HepG2 (cell line): ENCODE measurements around the gene AMIGO1. TPM values are rescaled to one million over a fixed set of nuclear protein-coding genes. Genes with fewer than 3 reads are reported as not detected.

Experiments
- ATAC-seq: fragments of 200-7000 bp; cut with Tn5 transposase; 3 replicates; pipeline ENCODE4 v1.9.1; 2020; ENCODE audit warnings: mild to moderate bottlenecking, moderate library complexity
- BruUV-seq: library from RNA; stranded (reverse); fragments of 400-500 nt; replicated peaks from 2 replicates; lab custom pipeline; 2021; lab: Mats Ljungman, UMichigan
- CTCF ChIA-PET: fragments of 300-600 bp; formaldehyde crosslinking; extraction: SDS; loops from one replicate; lab custom pipeline; 2021; ENCODE audit warnings: low total read pairs, inconsistent platforms, low intra/inter-chr PET ratio; lab: Yijun Ruan, JAX
- POLR2A ChIA-PET: fragments of 350-600 bp; sonication (Branson Sonifier 250); formaldehyde crosslinking; loops from one replicate; lab custom pipeline; 2020; ENCODE audit warnings: antibody characterized with exemption, inconsistent platforms; lab: Yijun Ruan, JAX
- DNase-seq: peaks from one replicate; pipeline ENCODE4 v3.0.0-alpha.2; 2015; ENCODE audit warnings: low spot score
- FAIRE-seq: peaks from 3 replicates; lab custom pipeline; 2011; peaks lifted over from hg19 to GRCh38; lab: Jason Lieb, UNC
- H2AFZ ChIP-seq: one replicate; pipeline ENCODE4 v1.6.1; 2011; ENCODE audit warnings: low read length, inconsistent platforms
- H3K27ac ChIP-seq: fragments of 300-600 bp; 3 replicates; pipeline ENCODE4 v1.8.0; 2011; ENCODE audit warnings: mixed run types, mild to moderate bottlenecking, mixed read lengths, low read length, inconsistent platforms; ENCODE audit not compliant: insufficient read depth; ENCODE audit errors: extremely low read length
- H3K27me3 ChIP-seq, 2 experiments: fragments of 200-600 bp in 1 of 2; 2 replicates in 1 of 2; 3 replicates in 1 of 2; pipeline versions ENCODE4 v1.6.0 to v1.8.0; 2011; ENCODE audit warnings: low read length in 2 of 2, mild to moderate bottlenecking in 2 of 2, moderate library complexity in 2 of 2, inconsistent platforms in 1 of 2; ENCODE audit not compliant: insufficient read depth in 2 of 2, control insufficient read depth in 1 of 2
- H3K36me3 ChIP-seq, 2 experiments: fragments of 200-600 bp in 1 of 2; replicated peaks in 1 of 2; 2 replicates in 1 of 2; 3 replicates in 1 of 2; pipeline versions ENCODE4 v1.5.1 to v1.8.0; 2011; ENCODE audit warnings: low read length in 2 of 2, inconsistent platforms in 1 of 2; ENCODE audit not compliant: insufficient read depth in 2 of 2, control insufficient read depth in 1 of 2
- H3K4me1 ChIP-seq: 2 replicates; pipeline ENCODE4 v1.5.1; 2012; ENCODE audit warnings: low read length, inconsistent platforms; ENCODE audit not compliant: insufficient read depth
- H3K4me2 ChIP-seq: 2 replicates; pipeline ENCODE4 v1.6.0; 2011; ENCODE audit warnings: low read depth, low read length, inconsistent platforms
- H3K4me3 ChIP-seq, 3 experiments: fragments of 200-600 bp in 1 of 3; sonication (generic), shearing (Covaris generic) in 1 of 3; replicated peaks in 1 of 3; 2 replicates each; pipeline ENCODE4 v1.5.1; 2011 to 2016; ENCODE audit warnings: low read length in 3 of 3, inconsistent platforms in 2 of 3, low read depth in 2 of 3, mild to moderate bottlenecking in 2 of 3, control low read depth in 1 of 3, mixed read lengths in 1 of 3; ENCODE audit not compliant: insufficient read depth in 1 of 3
- H3K79me2 ChIP-seq: one replicate; pipeline ENCODE4 v1.6.1; 2011; ENCODE audit warnings: low read length, inconsistent platforms; ENCODE audit not compliant: insufficient read depth
- H3K9ac ChIP-seq: 2 replicates; pipeline ENCODE4 v1.6.0; 2011; ENCODE audit warnings: mild to moderate bottlenecking, low read depth, low read length, inconsistent platforms; ENCODE audit not compliant: insufficient read depth
- H3K9me3 ChIP-seq: 2 replicates; pipeline ENCODE4 v1.5.1; 2012; ENCODE audit warnings: mild to moderate bottlenecking, low read length
- H4K20me1 ChIP-seq: 2 replicates; pipeline ENCODE4 v1.6.0; 2011; ENCODE audit warnings: inconsistent platforms, mild to moderate bottlenecking, low read length, moderate library complexity; ENCODE audit not compliant: insufficient read depth
- EEA1 ChIP-seq: sonication (generic); formaldehyde crosslinking; IDR thresholded peaks from 2 replicates; pipeline ENCODE4 v1.5.1; 2020; ENCODE audit warnings: mild to moderate bottlenecking, missing genetic modification reagents, borderline replicate concordance
- EP300 ChIP-seq, 3 experiments: sonication (generic) in 1 of 3; formaldehyde crosslinking in 1 of 3; IDR thresholded peaks; 2 replicates each; pipeline versions ENCODE4 v1.5.1 to v1.6.1; 2011 to 2020; ENCODE audit warnings: low read depth in 2 of 3, low read length in 2 of 3, borderline replicate concordance in 1 of 3, improper control_type of control experiment in 1 of 3, mild to moderate bottlenecking in 1 of 3, missing genetic modification reagents in 1 of 3, moderate library complexity in 1 of 3
- NR2C2 ChIP-seq: sonication (generic); formaldehyde crosslinking; IDR thresholded peaks from 2 replicates; pipeline ENCODE4 v1.4.0; 2020; ENCODE audit warnings: missing genetic modification reagents, mild to moderate bottlenecking, moderate library complexity, borderline replicate concordance
- PATZ1 ChIP-seq: sonication (generic); formaldehyde crosslinking; IDR thresholded peaks from 2 replicates; pipeline ENCODE4 v1.4.0; 2020; ENCODE audit warnings: missing genetic modification reagents
- REST ChIP-seq, 2 experiments: IDR thresholded peaks; 2 replicates each; pipeline ENCODE4 v1.6.1; 2011 to 2012; ENCODE audit warnings: low read length in 2 of 2, borderline replicate concordance in 1 of 2, low read depth in 1 of 2, mild to moderate bottlenecking in 1 of 2, moderate library complexity in 1 of 2
- RFX1 ChIP-seq: fragments of 450-650 bp; IDR thresholded peaks from 2 replicates; pipeline ENCODE4 v1.6.1; 2017
- SALL1 ChIP-seq: sonication (generic); formaldehyde crosslinking; IDR thresholded peaks from 2 replicates; pipeline ENCODE4 v1.8.0; 2022; ENCODE audit warnings: mild to moderate bottlenecking, missing genetic modification reagents
- SOX5 ChIP-seq: IDR thresholded peaks from 2 replicates; pipeline ENCODE4 v1.6.1; 2016; ENCODE audit warnings: borderline replicate concordance
- TEAD3 ChIP-seq: optimal IDR thresholded peaks from 2 replicates; pipeline ENCODE3; 2016; ENCODE audit warnings: borderline replicate concordance
- ZSCAN31 ChIP-seq: sonication (generic); formaldehyde crosslinking; IDR thresholded peaks from 2 replicates; pipeline ENCODE4 v1.5.0; 2020; ENCODE audit warnings: low read depth, mild to moderate bottlenecking, missing genetic modification reagents
- WGBS: methylation state at CpG from one replicate; pipeline ENCODE4 v1.1.6; 2017; ENCODE audit warnings: low lambda C conversion rate; 5-methylcytosine and 5-hydroxymethylcytosine counted together
- in situ Hi-C: cut with HindIII; loops from 2 replicates; pipeline ENCODE4 v1.10.0; 2017; ENCODE audit warnings: low pct_unique_long_range_greater_than_20kb; ENCODE audit not compliant: extremely low pct_ligation_motif_present
- intact Hi-C: fragments of 100-400 bp; cut with micrococcal nuclease; formaldehyde crosslinking; loops from one replicate; pipeline ENCODE4 v1.10.0; 2022; ENCODE audit not compliant: unreplicated experiment
- polyA plus RNA-seq, 8 experiments: library from polyadenylated mRNA; depleted of rRNA in 3 of 8; stranded (reverse) in 7 of 8; unstranded in 1 of 8; fragments of >200 nt; fragmentation: Illumina TruSeq in 4 of 8; extraction: Trizol in 4 of 8; gene quantifications; 2 replicates each; pipeline versions ENCODE4 v1.2.1 to v1.2.3, GENCODE V29; 2011 to 2016; ENCODE audit warnings: low read depth in 4 of 8, missing spikeins in 1 of 8, mixed read lengths in 1 of 8; ENCODE audit not compliant: insufficient read depth in 1 of 8
- total RNA-seq, 5 experiments: library from RNA; depleted of rRNA; stranded (reverse); fragments of >200 nt; fragmentation: Illumina TruSeq; extraction: Trizol; gene quantifications; 2 replicates each; pipeline ENCODE4 v1.2.3, GENCODE V29; 2016; ENCODE audit warnings: low read depth in 1 of 5
- TF ChIP-seq, protein P1 (sequence below): sonication (generic); formaldehyde crosslinking; IDR thresholded peaks from 2 replicates; pipeline ENCODE4 v1.4.0; 2020; ENCODE audit warnings: missing genetic modification reagents

The AMIGO1 gene
- total and polyA plus RNA-seq, 2 of the 13 experiments (the other 11 are each of a cell fraction or from before 2014, with no cell fraction given): 0.40 to 1.3 TPM

- TF ChIP-seq EP300 (IDR thresholded peaks at IDR 0.05; ENCODE audit: low read depth in 2 of 2, low read length in 2 of 2): no peak
- no peak for TF ChIP-seq EP300 (CRISPR knock-in tag; IDR thresholded peaks at IDR 0.05; ENCODE audit: borderline replicate concordance)
- TF ChIP-seq EEA1 (CRISPR knock-in tag): no peak
- no peak for TF ChIP-seq RFX1
- no peak for TF ChIP-seq TEAD3 (CRISPR knock-in tag)
- TF ChIP-seq, all 625 proteins: peak for 0
These were observed 24.9 kb upstream of the AMIGO1 start (continued) for GRCh38 chr1:109534307-109534858.

- ChIA-PET POLR2A (interaction anchor here (0.7 to 4.4 kb wide), 6 partner anchors 16 to 49 kb away, joined by 3 to 18 read pairs (median 5); partner anchors contain the start of genes AMIGO1, ATXN7L2, CYB561D1 and GNAI3), CTCF (interaction anchor here (0.7 to 4.5 kb wide), 6 partner anchors 30 to 269 kb away, joined by 3 to 81 read pairs (median 20); partner anchors contain the start of gene CYB561D1)
- H2AFZ ChIP-seq: peak overlapping the region; percentile 89
- in situ Hi-C loops: loop anchor here (5.0 to 10.0 kb wide), 2 partner anchors 40 to 268 kb away; partner anchors contain the start of gene CYB561D1
- H3K27me3 ChIP-seq: peaks cover 8 to 46% of the 10 kb centered on the region in 2 experiments; a peak in 4 of 5 replicates
- no peak overlapping the region for H3K9ac ChIP-seq
- no peaks in the 10 kb centered on the region for H4K20me1 ChIP-seq
- H3K27ac ChIP-seq: no peak overlapping the region
- peak overlapping the region; percentile 87 for H3K4me2 ChIP-seq
- FAIRE-seq: peak; percentile 70
- peak; percentile 86 for ATAC-seq
- no TSS peak for BruUV-seq
- H3K4me3 ChIP-seq: peak overlapping the region in 2 of 3 experiments; percentile 29 to 67; a peak in 2 of 6 replicates
- H3K36me3 ChIP-seq: no peaks in the 10 kb centered on the region
- intact Hi-C loops: loop anchor here (1.0 kb wide), 2 partner anchors 34 to 38 kb away; partner anchors contain the start of gene CYB561D1
- no peaks in the 10 kb centered on the region for H3K79me2 ChIP-seq
- H3K9me3 ChIP-seq: no peaks in the 10 kb centered on the region
- peak; percentile 75 for DNase-seq
- H3K4me1 ChIP-seq: peaks cover 19% of the 10 kb centered on the region; the same call in 1 of the 2 replicates
- WGBS: 11% methylated on average over 9 of the region's 12 CpGs
- TF ChIP-seq SOX5 (CRISPR knock-in tag): no peak
- TF ChIP-seq, protein P1, sequence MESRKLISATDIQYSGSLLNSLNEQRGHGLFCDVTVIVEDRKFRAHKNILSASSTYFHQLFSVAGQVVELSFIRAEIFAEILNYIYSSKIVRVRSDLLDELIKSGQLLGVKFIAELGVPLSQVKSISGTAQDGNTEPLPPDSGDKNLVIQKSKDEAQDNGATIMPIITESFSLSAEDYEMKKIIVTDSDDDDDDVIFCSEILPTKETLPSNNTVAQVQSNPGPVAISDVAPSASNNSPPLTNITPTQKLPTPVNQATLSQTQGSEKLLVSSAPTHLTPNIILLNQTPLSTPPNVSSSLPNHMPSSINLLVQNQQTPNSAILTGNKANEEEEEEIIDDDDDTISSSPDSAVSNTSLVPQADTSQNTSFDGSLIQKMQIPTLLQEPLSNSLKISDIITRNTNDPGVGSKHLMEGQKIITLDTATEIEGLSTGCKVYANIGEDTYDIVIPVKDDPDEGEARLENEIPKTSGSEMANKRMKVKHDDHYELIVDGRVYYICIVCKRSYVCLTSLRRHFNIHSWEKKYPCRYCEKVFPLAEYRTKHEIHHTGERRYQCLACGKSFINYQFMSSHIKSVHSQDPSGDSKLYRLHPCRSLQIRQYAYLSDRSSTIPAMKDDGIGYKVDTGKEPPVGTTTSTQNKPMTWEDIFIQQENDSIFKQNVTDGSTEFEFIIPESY (CRISPR knock-in tag): 0 out of 2 replicates have a peak, but pooled peaks have one; percentile 32
- peak; percentile 73 for TF ChIP-seq PATZ1 (CRISPR knock-in tag)
- TF ChIP-seq NR2C2: 0 out of 2 replicates have a peak, but pooled peaks have one; percentile 20
- 0 out of 2 replicates have a peak, but pooled peaks have one; percentile 30 for TF ChIP-seq ZSCAN31 (CRISPR knock-in tag)
- TF ChIP-seq REST (IDR thresholded peaks at IDR 0.05; ENCODE audit: borderline replicate concordance in 1 of 2, low read depth in 1 of 2, low read length in 2 of 2): no peak
- 0 out of 2 replicates have a peak, but pooled peaks have one; percentile 9 for TF ChIP-seq SALL1
These were observed 23.0 kb upstream of the AMIGO1 start for GRCh38 chr1:109532365-109533136.
